HTR-8/SVneo (cell line): ENCODE data around the gene GSTT4.
"Not testable (repeated sequence)": the region's sequence is repeated elsewhere in the genome, so short reads cannot be mapped to it uniquely, and the experiment has no call there.

ENCODE experiments used
- DNase-seq: peaks from one replicate; pipeline ENCODE4 v3.0.0; 2011; ENCODE audit warnings: low spot score, mixed read lengths; ENCODE audit not compliant: insufficient read length
- FAIRE-seq: peaks from 2 replicates; lab custom pipeline; 2011; peaks lifted over from hg19 to GRCh38; lab: Jason Lieb, UNC

The GSTT4 gene

DNA sequence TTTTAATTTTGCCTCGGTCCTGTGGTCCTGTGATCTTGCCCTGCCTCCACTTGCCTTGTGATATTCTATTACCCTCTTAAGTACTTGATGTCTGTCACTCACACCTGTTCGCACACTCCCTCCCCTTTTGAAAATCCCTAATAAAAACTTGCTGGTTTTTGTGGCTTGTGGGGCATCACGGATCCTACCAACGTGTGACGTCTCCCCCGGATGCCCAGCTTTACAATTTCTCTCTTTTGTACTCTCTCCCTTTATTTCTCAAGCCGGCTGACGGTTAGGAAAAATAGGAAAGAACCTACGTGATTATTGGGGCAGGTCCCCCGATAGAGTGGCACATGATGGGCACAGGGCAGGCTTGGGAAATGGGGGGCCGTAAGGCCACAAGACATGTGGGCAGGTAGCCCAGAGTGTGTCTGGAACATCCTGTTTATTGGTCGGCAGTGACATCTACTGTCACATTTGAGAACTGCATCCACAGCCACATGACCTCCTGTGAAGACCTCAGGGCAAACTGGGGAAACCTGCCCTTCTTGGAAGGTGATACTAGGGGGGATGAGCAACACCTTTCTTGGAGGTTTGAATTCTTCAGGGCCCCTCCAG lies 48.9 kb downstream of the GSTT4 start:
- peak; percentile 28 for DNase-seq
- peak; percentile 87 for FAIRE-seq

GRCh38 chr22:23955886-23956285 lies 49.4 kb downstream of the GSTT4 start:
- FAIRE-seq, DNase-seq: not testable (repeated sequence)

- not testable (repeated sequence) for DNase-seq, FAIRE-seq
These were observed 50.3 kb downstream of the GSTT4 start for GRCh38 chr22:23954991-23955305.

GRCh38 chr22:23954193-23954990 lies 50.9 kb downstream of the GSTT4 start:
- FAIRE-seq = peak; percentile 65
- DNase-seq = not testable (repeated sequence)

- not testable (repeated sequence) for DNase-seq, FAIRE-seq
These were observed 51.8 kb downstream of the GSTT4 start for GRCh38 chr22:23953485-23953884.

- DNase-seq, FAIRE-seq: not testable (repeated sequence)
These were observed 52.4 kb downstream of the GSTT4 start for GRCh38 chr22:23952794-23953405.

GRCh38 chr22:23951383-23951782 lies 53.9 kb downstream of the GSTT4 start:
- not testable (repeated sequence) for FAIRE-seq, DNase-seq

GRCh38 chr22:23949764-23950163 lies 55.5 kb downstream of the GSTT4 start:
- FAIRE-seq, DNase-seq: not testable (repeated sequence)
